ENCODE measurements around the gene PAX4.
A peak's percentile ranks its signal among the peaks of the same experiment; 100 is the strongest.

Gene PAX4

DNA sequence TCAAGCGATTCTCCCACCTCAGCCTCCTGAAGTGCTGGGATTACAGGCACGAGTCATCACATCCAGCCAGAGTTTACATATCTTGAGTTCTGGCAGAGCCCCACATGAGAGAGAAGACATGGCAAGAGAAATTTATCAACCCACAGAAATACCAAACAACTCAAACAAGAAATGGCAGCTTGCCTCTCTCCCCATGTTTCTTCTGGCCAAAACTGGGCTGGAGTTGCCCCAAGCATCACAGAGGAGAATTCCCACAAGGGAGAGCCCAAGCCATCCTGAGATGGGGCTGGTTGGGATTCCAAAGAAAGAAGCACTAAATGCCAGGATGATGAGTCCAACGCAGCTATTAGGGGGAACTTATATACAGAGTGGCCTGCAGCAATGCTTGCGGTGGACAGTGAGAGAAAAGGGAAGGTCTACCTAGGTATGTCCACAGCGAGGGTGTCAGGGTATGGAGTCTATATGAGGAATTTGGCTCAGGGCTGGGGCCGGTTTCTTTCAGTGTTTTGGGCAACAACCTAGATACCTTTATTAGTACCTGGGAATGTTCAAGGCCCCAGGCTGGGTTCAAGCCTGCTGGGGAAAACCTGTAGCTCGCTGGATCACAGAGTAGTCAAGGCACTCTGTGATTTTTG is 14.5 kb upstream of the PAX4 start:
- no peak overlapping the region for H3K27ac ChIP-seq

DNA sequence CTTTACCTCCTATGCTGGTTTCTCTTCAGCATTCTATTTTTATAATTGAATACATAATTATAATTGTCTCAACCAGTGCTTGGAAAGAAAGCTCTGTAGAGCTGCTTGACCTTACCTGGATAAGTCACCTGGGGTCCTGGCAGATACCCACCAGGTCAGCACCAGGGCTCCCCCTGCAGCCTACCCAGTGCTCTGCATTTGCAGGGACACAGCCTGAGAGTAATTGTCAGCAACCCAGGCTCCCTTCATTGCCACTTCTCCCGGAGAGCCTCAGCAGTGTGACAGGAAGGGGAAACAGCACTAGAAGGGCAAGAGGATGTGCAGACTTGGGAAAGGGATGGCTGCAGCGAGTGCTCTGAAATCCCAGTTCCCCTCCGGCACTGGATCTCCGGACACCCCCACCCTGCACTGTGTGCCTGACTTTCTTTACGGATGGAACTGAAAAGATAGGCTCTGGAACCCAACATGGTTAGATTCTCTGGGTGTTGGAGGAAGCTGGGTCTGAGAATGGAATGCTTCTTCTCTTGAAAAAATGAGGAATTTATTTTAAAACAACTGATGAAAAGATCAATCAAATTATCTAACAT is 11.4 kb upstream of the PAX4 start:
- Histone ChIP-seq H3K27ac (no peak overlapping the region), H3K4me3 (no peak overlapping the region)

More for the DNA sequence above, 14.5 kb upstream of the PAX4 start:
- H3K4me3 ChIP-seq = no peak overlapping the region

GRCh38 chr7:127628445-127628844 is 10.5 kb upstream of the PAX4 start:
- Histone ChIP-seq H3K4me3 (no peak overlapping the region), H3K27ac (no peak overlapping the region)

DNA sequence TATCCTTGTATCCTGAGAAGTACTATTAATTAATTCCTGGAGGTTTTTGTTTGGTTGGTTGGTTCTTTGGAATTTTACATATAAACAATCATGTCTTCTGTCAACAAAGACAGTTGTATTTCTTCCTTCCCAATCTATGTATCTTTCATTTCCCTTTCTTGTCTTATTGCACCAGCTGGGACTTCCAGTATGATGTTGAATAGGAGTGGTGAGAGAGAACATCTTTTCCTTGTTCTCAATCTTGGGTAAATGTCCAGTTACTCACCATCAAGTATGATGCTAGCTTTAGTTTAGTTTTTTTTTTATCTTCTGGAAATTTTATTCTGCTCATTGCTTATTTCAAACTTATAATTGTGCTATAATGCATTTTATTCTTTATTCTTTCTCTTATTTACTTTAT is 7.4 kb upstream of the PAX4 start:
- Histone ChIP-seq H3K27ac (no peak overlapping the region), H3K4me3 (no peak overlapping the region)

DNA sequence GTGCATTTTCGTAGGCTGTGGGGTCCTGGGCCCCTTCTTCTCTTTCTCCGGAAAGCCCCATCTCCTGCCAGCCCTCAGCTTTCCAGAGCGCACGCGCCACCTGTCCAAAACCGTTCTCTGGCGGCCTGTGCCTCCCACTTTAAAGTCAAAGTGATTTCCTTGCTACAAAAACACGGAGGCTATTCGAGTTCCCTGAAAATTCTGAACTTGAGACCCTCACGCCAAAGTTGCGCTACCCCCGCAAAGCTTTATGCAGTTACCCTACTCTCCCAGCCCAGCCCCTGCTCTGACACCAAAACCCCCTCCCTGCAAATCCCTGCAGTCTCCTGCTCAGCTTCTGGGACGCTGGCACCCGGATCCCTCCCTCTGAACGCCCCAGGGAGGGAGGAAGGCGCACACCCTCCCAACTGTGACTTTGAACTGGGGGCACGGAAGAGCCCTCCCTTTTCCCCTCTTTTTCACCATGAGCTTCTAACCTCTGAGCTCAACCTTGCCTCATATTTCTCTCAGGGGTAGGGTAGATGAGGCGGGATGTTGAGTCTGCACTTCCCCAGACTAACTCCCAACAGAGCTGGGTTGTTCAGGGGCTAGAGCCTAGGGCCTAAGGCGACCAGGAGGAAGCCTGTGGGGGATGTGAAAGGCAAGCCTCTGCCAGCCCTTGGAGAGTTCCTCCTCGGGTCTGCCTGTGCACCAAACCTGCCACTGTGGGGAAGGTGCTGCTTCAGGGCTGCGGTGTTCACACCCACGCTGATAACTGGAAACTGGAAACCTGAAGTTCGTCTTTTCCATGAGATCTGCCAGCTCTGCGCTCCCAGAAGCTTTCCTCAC is 2.7 kb upstream of the PAX4 start:
- H3K27ac ChIP-seq = no peak overlapping the region
- H3K4me3 ChIP-seq = no peak overlapping the region

DNA sequence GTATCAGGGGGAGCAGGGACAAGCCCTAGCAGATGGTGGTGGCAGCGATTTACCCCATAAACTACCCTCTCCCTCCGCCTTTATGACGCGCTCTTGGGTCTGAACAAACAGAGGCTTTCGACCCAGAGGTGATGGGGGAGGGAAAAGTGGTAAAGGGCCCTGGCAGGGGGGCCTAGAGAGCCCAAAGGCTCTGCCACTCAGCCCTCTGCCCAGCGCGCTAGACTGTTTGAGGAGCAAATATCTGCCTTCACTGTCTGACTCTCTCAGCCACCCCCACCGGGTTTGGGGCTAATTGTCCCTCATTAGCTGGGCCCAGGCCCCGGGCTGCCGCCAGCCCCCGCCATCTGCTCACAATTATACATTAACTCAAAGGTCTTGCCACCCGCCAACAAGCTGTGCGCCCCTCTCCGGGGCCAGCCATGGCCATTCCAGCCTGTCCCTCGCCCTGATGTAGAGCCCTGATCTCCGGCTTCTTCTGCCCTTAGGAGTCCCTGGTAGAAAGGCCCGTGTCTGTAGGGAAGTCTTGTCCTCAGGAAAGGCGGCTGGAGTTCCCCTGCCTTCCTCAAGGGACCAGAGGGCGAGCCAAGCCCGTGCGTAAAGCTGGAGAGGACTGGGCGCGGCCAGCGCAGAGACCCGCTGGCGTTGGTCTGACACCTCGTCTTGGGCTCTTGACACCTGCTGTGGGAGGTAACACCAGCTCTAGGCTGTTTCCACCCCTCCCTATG is 1.9 kb upstream of the PAX4 start:
- Histone ChIP-seq H3K27ac (no peak overlapping the region), H3K4me3 (no peak overlapping the region)

- H3K4me3 ChIP-seq = no peak overlapping the region
- H3K27ac ChIP-seq = no peak overlapping the region
These were observed 833 bp upstream of the PAX4 start for GRCh38 chr7:127618775-127619174.

DNA sequence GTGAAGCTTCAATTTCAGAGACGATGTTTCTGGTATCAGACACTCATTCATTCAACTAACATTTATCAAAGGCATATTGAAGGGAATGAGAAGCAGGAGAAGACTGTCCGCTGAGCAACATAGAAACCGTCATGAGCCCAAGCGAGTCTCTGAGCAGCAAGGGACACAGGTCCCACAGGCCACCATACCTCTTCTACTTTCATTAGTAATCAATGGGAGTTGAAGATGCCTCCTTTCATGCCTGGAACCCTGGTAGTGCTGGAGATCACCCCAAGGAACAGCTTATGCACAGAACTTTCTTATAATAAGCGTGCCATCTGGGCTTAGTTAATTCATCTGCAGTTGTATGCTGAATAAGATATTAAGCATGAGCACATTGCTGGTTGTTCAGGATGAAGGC is 1.2 kb downstream of the PAX4 start:
- Histone ChIP-seq H3K4me3 (no peak overlapping the region), H3K27ac (no peak overlapping the region)

DNA sequence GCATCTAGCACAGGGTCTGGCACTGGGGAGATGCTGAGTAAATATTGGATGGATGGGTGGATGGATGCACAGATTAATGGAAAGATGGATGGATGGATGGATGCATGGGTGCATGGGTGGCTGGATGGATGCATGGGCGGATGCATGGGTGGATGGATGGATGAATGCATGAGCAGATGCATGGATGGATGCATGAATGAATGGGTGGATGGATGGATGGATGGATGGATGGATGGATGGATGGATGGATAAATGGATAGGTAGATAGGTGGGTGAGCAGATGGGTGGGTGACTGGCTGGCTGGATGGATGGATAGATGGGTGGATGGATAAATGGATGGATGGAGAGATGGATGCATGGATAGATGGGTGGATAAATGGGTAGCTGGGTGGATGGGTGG is 5.7 kb downstream of the PAX4 start:
- Histone ChIP-seq H3K4me3 (no peak overlapping the region), H3K27ac (no peak overlapping the region)

- Histone ChIP-seq H3K4me3 (no peak overlapping the region), H3K27ac (no peak overlapping the region)
These were observed 8.6 kb downstream of the PAX4 start for GRCh38 chr7:127609297-127609696.

DNA sequence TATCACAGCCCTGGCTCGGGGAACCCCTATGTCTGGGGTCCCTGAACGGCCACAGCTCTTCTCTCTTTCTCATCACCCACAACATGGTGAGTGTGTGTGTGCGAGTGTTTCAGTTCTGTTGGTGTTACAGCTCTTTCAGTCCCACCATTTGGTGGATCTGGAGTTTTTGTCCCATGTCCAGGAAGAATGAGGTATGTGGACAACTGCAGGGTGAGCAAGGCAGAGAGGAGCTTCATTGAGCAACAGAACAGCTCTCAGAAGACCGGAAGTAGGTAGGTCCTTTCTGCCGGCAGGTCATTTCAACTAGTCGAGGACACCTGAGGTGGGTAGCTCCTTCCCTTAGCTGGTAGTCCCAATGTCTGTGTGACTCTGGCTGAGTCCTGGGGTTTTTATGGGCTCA is 9.5 kb downstream of the PAX4 start:
- no peak overlapping the region for H3K4me3 ChIP-seq
- no peak overlapping the region for H3K27ac ChIP-seq

GRCh38 chr7:127600885-127601284 is 17.1 kb downstream of the PAX4 start:
- H3K27ac ChIP-seq = no peak overlapping the region
- no peak overlapping the region for H3K4me3 ChIP-seq

- H3K27ac ChIP-seq = no peak overlapping the region
- no peak overlapping the region for H3K4me3 ChIP-seq
These were observed 19.6 kb downstream of the PAX4 start for GRCh38 chr7:127598318-127598717.

- no peak overlapping the region for H3K27ac ChIP-seq
These were observed 22.2 kb downstream of the PAX4 start for GRCh38 chr7:127595737-127596136.

DNA sequence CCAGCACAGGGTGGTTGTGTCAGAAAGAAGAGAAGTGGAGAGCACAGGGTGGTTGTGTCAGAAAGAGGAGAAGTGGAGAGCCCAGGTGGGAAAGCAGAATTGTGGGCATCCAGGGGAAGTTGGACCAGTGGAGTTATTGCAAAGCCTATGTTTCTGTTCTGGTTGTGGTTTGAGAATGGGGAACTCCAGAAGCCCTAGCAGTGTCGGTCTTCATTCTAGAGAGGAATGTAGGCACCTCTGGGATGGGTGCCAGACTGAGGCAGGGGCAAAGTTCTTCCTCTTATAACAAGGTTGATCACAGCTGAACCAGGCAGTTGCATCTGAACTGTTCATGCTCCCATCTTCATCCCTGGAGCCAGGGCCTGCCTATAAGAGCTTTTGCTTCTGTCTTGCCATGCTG is 23.5 kb downstream of the PAX4 start:
- no peak overlapping the region for H3K4me3 ChIP-seq

More at GRCh38 chr7:127595737-127596136, 22.2 kb downstream of the PAX4 start:
- no peak overlapping the region for H3K4me3 ChIP-seq

DNA sequence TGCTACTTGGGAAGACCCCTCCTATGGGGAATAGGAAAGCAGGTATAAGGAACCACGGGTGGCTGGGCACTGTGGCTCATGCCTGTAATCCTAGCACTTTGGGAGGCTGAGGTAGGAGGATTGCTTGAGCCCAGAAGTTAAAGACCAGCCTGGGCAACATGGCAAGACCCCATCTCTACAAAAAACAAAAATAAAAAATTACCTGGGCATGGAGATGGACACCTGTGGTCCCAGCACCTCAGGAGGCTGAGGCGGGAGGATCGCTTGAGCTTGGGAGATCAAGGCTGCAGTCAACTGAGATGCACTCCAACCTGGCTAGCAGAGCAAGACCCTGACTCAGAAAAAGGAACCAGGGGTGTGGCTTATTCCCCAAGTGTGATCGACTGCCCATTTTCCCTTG is 25.4 kb downstream of the PAX4 start:
- no peak overlapping the region for H3K27ac ChIP-seq
- H3K4me3 ChIP-seq = no peak overlapping the region

More for the DNA sequence above, 23.5 kb downstream of the PAX4 start:
- H3K27ac ChIP-seq = no peak overlapping the region

GRCh38 chr7:127591591-127591990 is 26.4 kb downstream of the PAX4 start:
- no peak overlapping the region for H3K27ac ChIP-seq
- H3K4me3 ChIP-seq = no peak overlapping the region

DNA sequence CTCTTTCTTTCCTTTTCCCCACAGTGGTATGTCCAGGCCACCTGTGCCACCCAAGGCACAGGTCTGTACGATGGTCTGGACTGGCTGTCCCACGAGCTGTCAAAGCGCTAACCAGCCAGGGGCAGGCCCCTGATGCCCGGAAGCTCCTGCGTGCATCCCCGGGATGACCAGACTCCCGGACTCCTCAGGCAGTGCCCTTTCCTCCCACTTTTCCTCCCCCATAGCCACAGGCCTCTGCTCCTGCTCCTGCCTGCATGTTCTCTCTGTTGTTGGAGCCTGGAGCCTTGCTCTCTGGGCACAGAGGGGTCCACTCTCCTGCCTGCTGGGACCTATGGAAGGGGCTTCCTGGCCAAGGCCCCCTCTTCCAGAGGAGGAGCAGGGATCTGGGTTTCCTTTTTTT is 26.8 kb downstream of the PAX4 start:
- H3K27ac ChIP-seq = no peak overlapping the region
- no peak overlapping the region for H3K4me3 ChIP-seq

GRCh38 chr7:127589896-127590295 is 28.0 kb downstream of the PAX4 start:
- peak overlapping the region in 1 of 21 experiments; percentile 91 for H3K27ac ChIP-seq
- H3K4me3 ChIP-seq = peak overlapping the region in 1 of 7 experiments; percentile 94

GRCh38 chr7:127588697-127589482 is 29.1 kb downstream of the PAX4 start:
- Histone ChIP-seq H3K27ac (peak overlapping the region; percentile 75 to 96 (median 93)), H3K4me3 (peak overlapping the region; percentile 73 to 97 (median 86))

Data from skin epidermis (tissue), 12 donors.